ENCODE measurements around the gene ENPP6.

ENPP6 gene

DNA sequence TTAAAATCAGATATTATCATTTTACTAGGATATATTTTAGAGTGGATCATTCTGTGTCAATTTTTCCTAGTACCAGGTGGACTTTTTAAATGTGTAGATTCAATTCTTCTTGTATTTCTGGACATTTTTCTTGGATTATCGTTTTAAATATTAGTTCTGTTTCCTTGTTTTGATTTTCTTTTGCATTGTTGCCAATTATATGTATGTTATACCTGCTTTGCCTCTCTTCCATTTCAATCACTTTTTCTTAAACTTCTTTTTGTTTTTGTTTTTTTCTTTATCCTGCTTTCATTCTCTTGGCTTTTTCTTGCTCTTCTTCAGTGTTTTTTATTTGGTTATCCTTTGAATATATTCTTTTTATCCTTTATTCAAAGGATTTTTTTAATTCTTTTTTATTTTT is 171.5 kb downstream of the ENPP6 start:
- no peak for DNase-seq

DNA sequence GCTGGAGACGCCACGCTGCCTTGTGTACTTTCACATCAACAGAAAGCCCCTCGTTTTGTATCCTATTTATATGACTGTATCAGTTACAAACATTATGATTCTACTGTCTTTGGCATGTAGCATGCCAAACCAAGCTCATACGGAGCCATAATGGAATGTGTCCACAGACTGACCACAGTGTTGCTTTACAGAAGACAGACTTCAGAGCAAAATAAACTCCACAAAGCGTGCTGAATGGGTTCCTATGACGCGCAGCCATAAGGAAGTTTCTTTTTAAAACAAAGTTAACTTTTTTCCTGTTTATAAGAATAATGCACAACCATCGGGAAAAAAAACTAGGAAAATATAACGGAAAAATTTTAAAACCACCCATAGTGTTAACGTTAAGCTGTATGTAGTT is 176.5 kb downstream of the ENPP6 start:
- DNase-seq, result no peak

DNA sequence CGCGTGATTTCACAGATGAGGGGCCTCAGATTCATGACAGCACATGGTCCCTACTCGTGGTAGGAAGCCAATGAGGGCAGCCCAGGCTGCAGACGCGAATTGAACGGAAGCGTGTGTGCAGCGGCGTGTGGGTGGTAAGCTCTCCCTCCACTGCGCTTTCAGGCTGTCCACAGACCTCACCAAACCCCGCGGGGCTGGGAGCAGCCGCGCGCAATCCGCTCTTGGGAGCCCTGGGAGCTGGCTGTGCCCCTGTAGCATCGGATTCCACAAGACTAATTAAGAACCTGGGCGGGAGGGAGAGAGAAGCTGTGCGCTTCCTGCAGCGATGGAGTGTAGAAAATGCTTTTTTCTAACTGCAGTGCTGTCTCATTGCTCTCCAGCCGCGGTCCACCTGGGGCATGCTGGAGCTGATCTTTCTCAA is 177.7 kb downstream of the ENPP6 start:
- DNase-seq, result no peak

All from cerebellar nuclear complex (tissue), 1 donor.